ENCODE data around the gene CITED2.
"Not testable (repeated sequence)": the region's sequence is repeated elsewhere in the genome, so short reads cannot be mapped to it uniquely, and the experiment has no call there.

CITED2 gene
- 37.8 to 216 (median 90.4) reads per million in 18 experiments for total RNA-seq

- peak; percentile 96 to 98 for DNase-seq
Observed at GRCh38 chr6:139374357-139375225, at the start of gene CITED2. Gene CITED2 (minus strand): TSS chr6:139374648. CDS start chr6:139373944, 704 bp downstream.

- peak in 1 of 2 donors; percentile 48 for DNase-seq
Observed at GRCh38 chr6:139423037-139423703, 48.7 kb upstream of the CITED2 start.

- peak; percentile 34 to 72 for DNase-seq
Observed at GRCh38 chr6:139422105-139423036, 47.9 kb upstream of the CITED2 start.

GRCh38 chr6:139418481-139419132 lies 44.2 kb upstream of the CITED2 start:
- no peak for DNase-seq

GRCh38 chr6:139416146-139416545 lies 41.7 kb upstream of the CITED2 start:
- DNase-seq: no peak

- no peak for DNase-seq
Observed at GRCh38 chr6:139415365-139415764, 40.9 kb upstream of the CITED2 start.

- not testable (repeated sequence) for DNase-seq
Observed at GRCh38 chr6:139412103-139412502, 37.7 kb upstream of the CITED2 start.

GRCh38 chr6:139409026-139409425 lies 34.6 kb upstream of the CITED2 start:
- no peak for DNase-seq

GRCh38 chr6:139407718-139408222 lies 33.3 kb upstream of the CITED2 start:
- DNase-seq: no peak

GRCh38 chr6:139406577-139407343 lies 32.3 kb upstream of the CITED2 start:
- no peak for DNase-seq

GRCh38 chr6:139402876-139403386 lies 28.5 kb upstream of the CITED2 start:
- peak; percentile 93 to 95 for DNase-seq

- DNase-seq: no peak
Observed at GRCh38 chr6:139398658-139399057, 24.2 kb upstream of the CITED2 start.

GRCh38 chr6:139395891-139396301 lies 21.4 kb upstream of the CITED2 start:
- DNase-seq: peak; percentile 11 to 25

GRCh38 chr6:139395371-139395770 lies 20.9 kb upstream of the CITED2 start:
- no peak for DNase-seq

GRCh38 chr6:139394027-139394649 lies 19.7 kb upstream of the CITED2 start:
- no peak for DNase-seq

- DNase-seq: peak; percentile 13 to 68
Observed at GRCh38 chr6:139392794-139393193, 18.3 kb upstream of the CITED2 start.

GRCh38 chr6:139391709-139392108 lies 17.3 kb upstream of the CITED2 start:
- no peak for DNase-seq

- DNase-seq: no peak
Observed at GRCh38 chr6:139390447-139390846, 16.0 kb upstream of the CITED2 start.

GRCh38 chr6:139388384-139388783 lies 13.9 kb upstream of the CITED2 start:
- no peak for DNase-seq

- DNase-seq: no peak
Observed at GRCh38 chr6:139386404-139386803, 12.0 kb upstream of the CITED2 start.
